HepG2 (cell line): ENCODE measurements around the gene N4BP2L1. TPM values are rescaled to one million over a fixed set of nuclear protein-coding genes. Genes with fewer than 3 reads are reported as not detected.

ENCODE experiments used
- BCL3 ChIP-seq: sonication (generic); formaldehyde crosslinking; IDR thresholded peaks from 2 replicates; pipeline ENCODE4 v1.5.1; 2020; ENCODE audit warnings: mild to moderate bottlenecking, missing genetic modification reagents, moderate library complexity
- BHLHE40 ChIP-seq: IDR thresholded peaks from 2 replicates; pipeline ENCODE4 v1.6.1; 2011; ENCODE audit warnings: low read length, improper control_type of control experiment
- CC2D1A ChIP-seq: sonication (generic); formaldehyde crosslinking; IDR thresholded peaks from 2 replicates; pipeline ENCODE4 v1.8.1; 2023; ENCODE audit warnings: mild to moderate bottlenecking, missing genetic modification reagents
- ELF4 ChIP-seq: sonication (generic); formaldehyde crosslinking; IDR thresholded peaks from 2 replicates; pipeline ENCODE4 v1.5.0; 2020; ENCODE audit warnings: missing genetic modification reagents, mild to moderate bottlenecking, moderate library complexity, borderline replicate concordance
- HNF4A ChIP-seq: sonication (generic); formaldehyde crosslinking; IDR thresholded peaks from 2 replicates; pipeline ENCODE4 v1.4.0; 2020; ENCODE audit warnings: missing genetic modification reagents
- IRF2 ChIP-seq: IDR thresholded peaks from 2 replicates; pipeline ENCODE4 v1.6.1; 2018; ENCODE audit warnings: missing genetic modification reagents, missing compliant biosample characterization
- KIAA2018 ChIP-seq: sonication (generic); formaldehyde crosslinking; IDR thresholded peaks from 2 replicates; pipeline ENCODE4 v1.5.0; 2020; ENCODE audit warnings: mild to moderate bottlenecking, missing genetic modification reagents, borderline replicate concordance
- SAP130 ChIP-seq: IDR thresholded peaks from 2 replicates; pipeline ENCODE4 v1.6.1; 2016; ENCODE audit warnings: low read depth
- SIX1 ChIP-seq: sonication (generic); formaldehyde crosslinking; IDR thresholded peaks from 2 replicates; pipeline ENCODE4 v1.4.0; 2020; ENCODE audit warnings: missing genetic modification reagents, borderline replicate concordance
- TARDBP ChIP-seq: sonication (generic); formaldehyde crosslinking; IDR thresholded peaks from 2 replicates; pipeline ENCODE4 v1.8.0; 2022; ENCODE audit warnings: mild to moderate bottlenecking, missing genetic modification reagents
- ZC3H4 ChIP-seq: sonication (generic); formaldehyde crosslinking; IDR thresholded peaks from 2 replicates; pipeline ENCODE4 v1.4.0; 2020; ENCODE audit warnings: missing genetic modification reagents, borderline replicate concordance
- ZNF20 ChIP-seq: sonication (generic); formaldehyde crosslinking; IDR thresholded peaks from 2 replicates; pipeline ENCODE4 v1.4.0; 2020; ENCODE audit warnings: mild to moderate bottlenecking, moderate library complexity, missing genetic modification reagents
- ZNF580 ChIP-seq: IDR thresholded peaks from 2 replicates; pipeline ENCODE4 v1.6.1; 2016; ENCODE audit warnings: low read depth, borderline replicate concordance
- ZNF7 ChIP-seq: IDR thresholded peaks from 2 replicates; pipeline ENCODE4 v1.6.1; 2016; ENCODE audit warnings: missing biosample characterization, missing genetic modification reagents
- ZNF749 ChIP-seq: sonication (generic); formaldehyde crosslinking; IDR thresholded peaks from 2 replicates; pipeline ENCODE4 v1.8.0; 2022; ENCODE audit warnings: mild to moderate bottlenecking, missing genetic modification reagents, moderate library complexity, borderline replicate concordance
- ZSCAN25 ChIP-seq: sonication (generic); formaldehyde crosslinking; IDR thresholded peaks from 2 replicates; pipeline ENCODE4 v1.8.0; 2022; ENCODE audit warnings: mild to moderate bottlenecking, missing genetic modification reagents
- polyA plus RNA-seq, 8 experiments: library from polyadenylated mRNA; depleted of rRNA in 3 of 8; stranded (reverse) in 7 of 8; unstranded in 1 of 8; fragments of >200 nt; fragmentation: Illumina TruSeq in 4 of 8; extraction: Trizol in 4 of 8; gene quantifications; 2 replicates each; pipeline versions ENCODE4 v1.2.1 to v1.2.3, GENCODE V29; 2011 to 2016; ENCODE audit warnings: low read depth in 4 of 8, missing spikeins in 1 of 8, mixed read lengths in 1 of 8; ENCODE audit not compliant: insufficient read depth in 1 of 8
- total RNA-seq, 5 experiments: library from RNA; depleted of rRNA; stranded (reverse); fragments of >200 nt; fragmentation: Illumina TruSeq; extraction: Trizol; gene quantifications; 2 replicates each; pipeline ENCODE4 v1.2.3, GENCODE V29; 2016; ENCODE audit warnings: low read depth in 1 of 5
- TF ChIP-seq, protein P1 (sequence below): sonication (generic); formaldehyde crosslinking; IDR thresholded peaks from 2 replicates; pipeline ENCODE4 v1.8.0; 2022; ENCODE audit warnings: mild to moderate bottlenecking, missing genetic modification reagents, moderate library complexity

Gene N4BP2L1
- total and polyA plus RNA-seq, 2 of the 13 experiments (the other 11 are each of a cell fraction or from before 2014, with no cell fraction given): 13.2 to 34.5 TPM

DNA sequence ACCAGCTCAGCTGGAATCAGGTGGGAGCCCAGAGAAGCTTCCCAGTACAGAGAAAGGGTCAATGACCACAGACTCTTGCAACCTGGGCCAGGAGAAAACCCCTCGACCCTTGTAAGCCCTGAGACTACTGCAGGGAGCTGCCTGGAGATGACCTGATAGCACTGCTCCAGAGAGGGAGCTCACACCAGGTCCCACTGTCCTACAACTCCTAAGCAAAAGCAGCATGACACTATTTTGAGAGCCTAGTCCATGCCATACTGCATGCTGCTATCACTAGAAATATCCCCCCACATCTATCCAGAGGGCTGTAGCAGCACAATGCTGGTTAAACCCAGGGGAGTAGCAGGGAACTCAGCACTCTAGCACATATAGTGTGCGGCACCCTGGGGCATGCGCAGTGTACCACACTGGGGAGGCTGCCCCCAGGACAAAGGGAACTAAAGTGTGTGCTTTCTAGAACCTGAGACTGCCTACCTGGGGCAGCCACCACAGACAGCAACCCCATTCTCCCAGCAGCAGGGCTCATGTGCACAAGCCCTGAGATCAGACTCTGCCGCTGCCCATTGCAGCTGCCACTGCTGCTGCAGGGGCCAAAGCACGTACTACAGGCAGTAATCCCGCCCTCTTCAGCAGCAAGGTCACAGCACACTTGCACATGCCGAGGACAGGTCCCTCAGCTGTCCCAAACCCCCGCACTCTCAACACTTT is 27.1 kb upstream of the N4BP2L1 start (continued):
- TF ChIP-seq ZNF20 (CRISPR knock-in tag): no peak
- peak; percentile 35; the same call in 1 of the 2 replicates for TF ChIP-seq ZNF580
- peak; percentile 47; the same call in 1 of the 2 replicates for TF ChIP-seq TARDBP
- TF ChIP-seq ZC3H4 (CRISPR knock-in tag): no peak
- TF ChIP-seq, protein P1, sequence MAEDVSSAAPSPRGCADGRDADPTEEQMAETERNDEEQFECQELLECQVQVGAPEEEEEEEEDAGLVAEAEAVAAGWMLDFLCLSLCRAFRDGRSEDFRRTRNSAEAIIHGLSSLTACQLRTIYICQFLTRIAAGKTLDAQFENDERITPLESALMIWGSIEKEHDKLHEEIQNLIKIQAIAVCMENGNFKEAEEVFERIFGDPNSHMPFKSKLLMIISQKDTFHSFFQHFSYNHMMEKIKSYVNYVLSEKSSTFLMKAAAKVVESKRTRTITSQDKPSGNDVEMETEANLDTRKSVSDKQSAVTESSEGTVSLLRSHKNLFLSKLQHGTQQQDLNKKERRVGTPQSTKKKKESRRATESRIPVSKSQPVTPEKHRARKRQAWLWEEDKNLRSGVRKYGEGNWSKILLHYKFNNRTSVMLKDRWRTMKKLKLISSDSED (CRISPR knock-in tag): 0 out of 2 replicates have a peak, but pooled peaks have one; percentile 35
- peak; percentile 40; the same call in 1 of the 2 replicates for TF ChIP-seq BHLHE40
- TF ChIP-seq BCL3 (CRISPR knock-in tag): 0 out of 2 replicates have a peak, but pooled peaks have one; percentile 61
- no peak for TF ChIP-seq CC2D1A (CRISPR knock-in tag)
- TF ChIP-seq ZSCAN25 (CRISPR knock-in tag): no peak
- TF ChIP-seq ZNF749 (CRISPR knock-in tag): no peak
- no peak for TF ChIP-seq KIAA2018
- TF ChIP-seq ZNF7 (CRISPR knock-in tag): no peak
- no peak for TF ChIP-seq SIX1 (CRISPR knock-in tag)
- TF ChIP-seq SAP130 (CRISPR knock-in tag): peak; percentile 70
- TF ChIP-seq ELF4: no peak
- peak; percentile 39; the same call in 1 of the 2 replicates for TF ChIP-seq HNF4A (CRISPR knock-in tag)
- no peak for TF ChIP-seq IRF2 (CRISPR knock-in tag)
